Aorta (tissue), 5 donors: Measurements from ENCODE around the gene PATE2. TPM values are rescaled to one million over a fixed set of nuclear protein-coding genes. Genes with fewer than 3 reads are reported as not detected.

Source experiments
- ATAC-seq: fragments of 200-7000 bp; cut with Tn5 transposase; one replicate; pipeline ENCODE4 v1.9.1; 2022; ENCODE audit warnings: moderate library complexity; ENCODE audit not compliant: low FRiP score
- DNase-seq, 2 donors: peaks; one replicate each; pipeline ENCODE4 v3.0.0-alpha.2; 2020
- H3K27ac ChIP-seq, 2 donors: one replicate each; pipeline ENCODE4 v1.5.1; 2013; ENCODE audit warnings: low read length in 2 of 2, mild to moderate bottlenecking in 2 of 2, moderate library complexity in 2 of 2, control low read depth in 1 of 2, inconsistent platforms in 1 of 2, low read depth in 1 of 2
- H3K27me3 ChIP-seq, 2 donors: one replicate each; pipeline ENCODE4 v1.6.1; 2013; ENCODE audit warnings: control low read depth in 1 of 2, low read length in 1 of 2, mild to moderate bottlenecking in 1 of 2, moderate library complexity in 1 of 2; ENCODE audit not compliant: insufficient read depth in 2 of 2, control insufficient read depth in 1 of 2
- H3K36me3 ChIP-seq, 2 donors: one replicate each; pipeline ENCODE4 v1.6.1; 2013; ENCODE audit warnings: control low read depth in 1 of 2, low read length in 1 of 2, mild to moderate bottlenecking in 1 of 2; ENCODE audit not compliant: insufficient read depth in 2 of 2, control insufficient read depth in 1 of 2
- H3K4me1 ChIP-seq, 2 donors: one replicate each; pipeline ENCODE4 v1.6.1; 2013; ENCODE audit warnings: low read length in 2 of 2, control low read depth in 1 of 2, mild to moderate bottlenecking in 1 of 2, moderate library complexity in 1 of 2; ENCODE audit not compliant: insufficient read depth in 2 of 2, control insufficient read depth in 1 of 2
- H3K4me3 ChIP-seq, 2 donors: one replicate each; pipeline ENCODE4 v1.5.1; 2013; ENCODE audit warnings: low read length in 2 of 2, control low read depth in 1 of 2, mild to moderate bottlenecking in 1 of 2
- H3K9me3 ChIP-seq: one replicate; pipeline ENCODE4 v1.6.1; 2013; ENCODE audit warnings: mild to moderate bottlenecking, low read length; ENCODE audit not compliant: control insufficient read depth
- WGBS, 2 donors: extraction: QIAGEN DNeasy Blood & Tissue Kit; methylation state at CpG; one replicate each; pipeline ENCODE4 v1.1.7; 2013; 5-methylcytosine and 5-hydroxymethylcytosine counted together
- intact Hi-C, 2 donors: fragments of 100-400 bp; cut with DNase I; formaldehyde crosslinking; loops; one replicate each; pipeline versions ENCODE4 v1.14.2 to v1.15.0; 2022
- polyA plus RNA-seq, 2 donors: library from polyadenylated mRNA; stranded (reverse); fragments of 200-250 nt; gene quantifications; one replicate each; pipeline ENCODE4 v1.2.3, GENCODE V29; 2013
- total RNA-seq, 2 donors: library from RNA; stranded (reverse); fragmentation: NEBNext Ultra II Directional; extraction: Animal tissue kit (Norgen Biotek cat#: 25700); gene quantifications; one replicate each; pipeline ENCODE4 v1.2.1, GENCODE V29; 2021
- donor health status: healthy with polysubstance abuse.
- donor health status: Bipolar disorder and iron deficiency.
- donor health status: DM: no; HTN: no; CAD: no.
- donor health status: DM: no; HTN: no; CAD: no.
- donor health status: DM: yes; HTN: yes; CAD: no.

PATE2 gene
- total and polyA plus RNA-seq, 4 donors, result not detected

- no peak for DNase-seq
- no peaks in the 10 kb centered on the region for H3K36me3 ChIP-seq
- 76 to 81% methylated on average over 3 of the region's 3 CpGs for WGBS, 2 donors
- no peak for ATAC-seq
- no peaks in the 10 kb centered on the region for H3K9me3 ChIP-seq
- no peaks in the 10 kb centered on the region for H3K4me1 ChIP-seq
- H3K27me3 ChIP-seq, result no peaks in the 10 kb centered on the region
- H3K27ac ChIP-seq, result no peak within 1 kb of the TSS
- intact Hi-C loops, result no loop called here
- no peak within 1 kb of the TSS for H3K4me3 ChIP-seq
These were observed 32.6 kb downstream of the PATE2 start, which contains the start of gene PATE1 for GRCh38 chr11:125745979-125746378. TSS of gene PATE1 (plus strand) at chr11:125746279. CDS start at chr11:125746305, 26 bp downstream.

- no peak for ATAC-seq
- Histone ChIP-seq H3K9me3 (no peaks in the 10 kb centered on the region), H3K27me3 (no peaks in the 10 kb centered on the region), H3K36me3 (no peaks in the 10 kb centered on the region), H3K27ac (no peak overlapping the region), H3K4me3 (no peak overlapping the region), H3K4me1 (no peaks in the 10 kb centered on the region)
- 87 to 100% methylated on average over 1 of the region's 1 CpG for WGBS, 2 donors
- DNase-seq, result no peak
- intact Hi-C loops, result no loop called here
These were observed 34.9 kb downstream of the PATE2 start for GRCh38 chr11:125743681-125744080.

GRCh38 chr11:125740617-125741016 is 38.0 kb downstream of the PATE2 start:
- no peak for DNase-seq
- Histone ChIP-seq H3K9me3 (no peaks in the 10 kb centered on the region), H3K4me1 (no peaks in the 10 kb centered on the region)

GRCh38 chr11:125728969-125729368 is 49.7 kb downstream of the PATE2 start:
- no peaks in the 10 kb centered on the region for H3K27me3 ChIP-seq
- H3K4me1 ChIP-seq, result no peaks in the 10 kb centered on the region
- H3K9me3 ChIP-seq, result no peaks in the 10 kb centered on the region
- H3K27ac ChIP-seq, result no peak overlapping the region
- H3K36me3 ChIP-seq, result no peaks in the 10 kb centered on the region
- ATAC-seq (no peak), DNase-seq (no peak)
- intact Hi-C loops, result no loop called here
- H3K4me3 ChIP-seq, result no peak overlapping the region
- WGBS, 2 donors, result 61 to 66% methylated on average over 3 of the region's 3 CpGs

More at GRCh38 chr11:125740617-125741016, 38.0 kb downstream of the PATE2 start:
- H3K4me3 ChIP-seq, result no peak overlapping the region
- intact Hi-C loops, result no loop called here
- no peaks in the 10 kb centered on the region for H3K27me3 ChIP-seq
- H3K36me3 ChIP-seq, result no peaks in the 10 kb centered on the region
- no peak overlapping the region for H3K27ac ChIP-seq
- ATAC-seq, result no peak

Other genes with a start within 250 kb of the PATE2 start
- gene EI24, start 209.4 kb downstream of the PATE2 start, total RNA-seq, result 10 to 100 TPM; 47.1 to 50.1 TPM
- 10 to 100 TPM; 55.4 to 59.7 TPM for gene EI24, start 209.4 kb downstream of the PATE2 start, polyA plus RNA-seq
- 100 to 1,000 TPM; 105 to 112 TPM for gene STT3A, start 186.0 kb downstream of the PATE2 start, total RNA-seq
- gene STT3A, start 186.0 kb downstream of the PATE2 start, polyA plus RNA-seq, result 10 to 100 TPM; 19.8 to 61.4 TPM
- gene CHEK1, start 153.7 kb downstream of the PATE2 start, total RNA-seq, result 1 to 10 TPM; 4.3 to 6.2 TPM
- gene CHEK1, start 153.7 kb downstream of the PATE2 start, polyA plus RNA-seq, result 1 to 10 TPM; 2.1 to 2.7 TPM
- gene ACRV1, start 98.0 kb downstream of the PATE2 start, total RNA-seq, result not detected
- gene ACRV1, start 98.0 kb downstream of the PATE2 start, polyA plus RNA-seq, result not detected
- gene PATE1, start 32.5 kb downstream of the PATE2 start, total RNA-seq, result not detected
- not detected for gene PATE1, start 32.5 kb downstream of the PATE2 start, polyA plus RNA-seq
- not detected for gene PATE3, start 9.3 kb upstream of the PATE2 start, total RNA-seq
- gene PATE3, start 9.3 kb upstream of the PATE2 start, polyA plus RNA-seq, result not detected
- gene PATE4, start 54.5 kb upstream of the PATE2 start, total RNA-seq, result not detected
- gene PATE4, start 54.5 kb upstream of the PATE2 start, polyA plus RNA-seq, result under 1 TPM in 1 of 2 donors, not detected in 1; 0.50 TPM
- 1 to 10 TPM; 3.3 to 3.6 TPM for gene HYLS1, start 108.8 kb upstream of the PATE2 start, total RNA-seq
- 1 to 10 TPM; 2.7 to 4.5 TPM for gene HYLS1, start 108.8 kb upstream of the PATE2 start, polyA plus RNA-seq
- gene PUS3, start 124.4 kb upstream of the PATE2 start, total RNA-seq, result 1 to 10 TPM; 8.8 to 9.4 TPM
- gene PUS3, start 124.4 kb upstream of the PATE2 start, polyA plus RNA-seq, result 1 to 10 TPM; 8.0 to 8.1 TPM
- under 1 TPM in 1 of 2 donors, not detected in 1; 0.30 TPM for gene DDX25, start 125.7 kb upstream of the PATE2 start, total RNA-seq
- gene DDX25, start 125.7 kb upstream of the PATE2 start, polyA plus RNA-seq, result not detected
- gene VSIG10L2, start 167.2 kb upstream of the PATE2 start, total RNA-seq, result under 1 TPM in 1 of 2 donors, not detected in 1; 0.48 TPM
- gene VSIG10L2, start 167.2 kb upstream of the PATE2 start, polyA plus RNA-seq, result not detected